ENCODE data around the gene PSENEN. TPM values are rescaled to one million over a fixed set of nuclear protein-coding genes. Genes with fewer than 3 reads are reported as not detected.
"Not testable (repeated sequence)": the region's sequence is repeated elsewhere in the genome, so short reads cannot be mapped to it uniquely, and the experiment has no call there.

PSENEN gene
- total RNA-seq, 1 donor from 2014 or later, result 83.8 TPM

- Mint-ChIP-seq H3K9me3 (ENCODE audit: low read depth) (no peaks in the 10 kb centered on the region), H3K4me3 (ENCODE audit: low read depth) (no peak overlapping the region), H3K27ac (no peak overlapping the region), H3K4me1 (ENCODE audit: low read depth) (no peaks in the 10 kb centered on the region), H3K36me3 (ENCODE audit: insufficient read depth) (no peaks in the 10 kb centered on the region), H3K27me3 (peaks cover 30% of the 10 kb centered on the region)
- DNase-seq (ENCODE audit: low spot score, unreplicated experiment), result no peak
- no peak for TF ChIP-seq CTCF (IDR thresholded peaks at IDR 0.05; ENCODE audit: unreplicated experiment)
These were observed 48.1 kb downstream of the PSENEN start for GRCh38 chr19:35793381-35794165.

GRCh38 chr19:35795564-35795963 lies 50.1 kb downstream of the PSENEN start:
- not testable (repeated sequence) for H3K27ac Mint-ChIP-seq; H3K36me3 Mint-ChIP-seq (ENCODE audit: insufficient read depth); DNase-seq (ENCODE audit: low spot score, unreplicated experiment); H3K4me3 Mint-ChIP-seq (ENCODE audit: low read depth); H3K4me1 Mint-ChIP-seq (ENCODE audit: low read depth); H3K9me3 Mint-ChIP-seq (ENCODE audit: low read depth)
- H3K27me3 Mint-ChIP-seq, result peaks cover 33% of the 10 kb centered on the region

Other genes starting within 250 kb of the PSENEN start
- gene DMKN, start 232.0 kb upstream of the PSENEN start, total RNA-seq, result 201 and 213 TPM in 2 replicates
- 0.16 and 0.24 TPM in 2 replicates for gene SBSN, start 217.3 kb upstream of the PSENEN start, total RNA-seq
- gene GAPDHS, start 212.2 kb upstream of the PSENEN start, total RNA-seq, result not detected in 2 replicates
- gene TMEM147, start 200.0 kb upstream of the PSENEN start, total RNA-seq, result 94.2 and 95.2 TPM in 2 replicates
- 0.18 TPM in 1 of 2 replicates, not detected in the other for gene ATP4A, start 182.0 kb upstream of the PSENEN start, total RNA-seq
- not detected in 2 replicates for gene PMIS2, start 159.5 kb upstream of the PSENEN start, total RNA-seq
- gene HAUS5, start 132.9 kb upstream of the PSENEN start, total RNA-seq, result 32.9 and 34.1 TPM in 2 replicates
- 69.2 and 76.0 TPM in 2 replicates for gene RBM42, start 116.6 kb upstream of the PSENEN start, total RNA-seq
- gene ETV2, start 103.9 kb upstream of the PSENEN start, total RNA-seq, result 1.0 and 1.3 TPM in 2 replicates
- 307 and 315 TPM in 2 replicates for gene COX6B1, start 97.3 kb upstream of the PSENEN start, total RNA-seq
- not detected in 2 replicates for gene UPK1A, start 79.1 kb upstream of the PSENEN start, total RNA-seq
- gene ZBTB32, start 41.1 kb upstream of the PSENEN start, total RNA-seq, result not detected in 2 replicates
- gene KMT2B, start 27.6 kb upstream of the PSENEN start, total RNA-seq, result 65.0 and 70.2 TPM in 2 replicates
- 5.1 TPM in 2 replicates for gene IGFLR1, start 3.2 kb upstream of the PSENEN start, total RNA-seq
- 35.5 and 37.4 TPM in 2 replicates for gene U2AF1L4, start 233 bp upstream of the PSENEN start, total RNA-seq
- gene LIN37, start 2.9 kb downstream of the PSENEN start, total RNA-seq, result 12.7 and 13.1 TPM in 2 replicates
- gene HSPB6, start 11.4 kb downstream of the PSENEN start, total RNA-seq, result 0.33 TPM in 1 of 2 replicates, not detected in the other
- gene PROSER3, start 12.5 kb downstream of the PSENEN start, total RNA-seq, result 58.6 and 62.3 TPM in 2 replicates
- gene ARHGAP33, start 29.9 kb downstream of the PSENEN start, total RNA-seq, result 46.3 and 54.3 TPM in 2 replicates
- gene PRODH2, start 67.2 kb downstream of the PSENEN start, total RNA-seq, result 5.3 TPM in 2 replicates
- 15.7 and 17.5 TPM in 2 replicates for gene NPHS1, start 106.9 kb downstream of the PSENEN start, total RNA-seq
- 97.5 and 100.0 TPM in 2 replicates for gene KIRREL2, start 111.3 kb downstream of the PSENEN start, total RNA-seq
- gene APLP1, start 122.9 kb downstream of the PSENEN start, total RNA-seq, result 134 and 135 TPM in 2 replicates
- gene NFKBID, start 154.9 kb downstream of the PSENEN start, total RNA-seq, result 11.4 and 13.9 TPM in 2 replicates
- gene HCST, start 156.9 kb downstream of the PSENEN start, total RNA-seq, result 1.6 TPM in 1 of 2 replicates, not detected in the other
- not detected in 2 replicates for gene TYROBP, start 162.6 kb downstream of the PSENEN start, total RNA-seq
- 31.0 and 31.5 TPM in 2 replicates for gene LRFN3, start 190.7 kb downstream of the PSENEN start, total RNA-seq
- gene SDHAF1, start 249.5 kb downstream of the PSENEN start, total RNA-seq, result 13.3 and 14.4 TPM in 2 replicates